ENCODE data around the gene TTI1. TPM values are rescaled to one million over a fixed set of nuclear protein-coding genes. Genes with fewer than 3 reads are reported as not detected.
"Not testable (repeated sequence)": the region's sequence is repeated elsewhere in the genome, so short reads cannot be mapped to it uniquely, and the experiment has no call there.

Gene TTI1
- total RNA-seq, 4 donors from 2014 or later = 9.8 to 14.8 (median 12.5) TPM

GRCh38 chr20:38011696-38012095 is 21.6 kb downstream of the TTI1 start:
- no peaks in the 10 kb centered on the region for H3K4me1 ChIP-seq
- TF ChIP-seq CTCF (IDR thresholded peaks at IDR 0.05) (no peak), POLR2A (IDR thresholded peaks at IDR 0.05) (no peak), EP300 (IDR thresholded peaks at IDR 0.05) (no peak), POLR2AphosphoS5 (IDR thresholded peaks at IDR 0.05) (no peak)
- ATAC-seq = no peak
- no peak overlapping the region for H3K4me3 ChIP-seq
- H3K27ac ChIP-seq = no peak overlapping the region
- no peaks in the 10 kb centered on the region for H3K27me3 ChIP-seq
- 89 to 98% methylated on average over 5 of the region's 5 CpGs for WGBS, 2 donors (ENCODE audit: low coverage in 1 of 2)
- no peaks in the 10 kb centered on the region for H3K9me3 ChIP-seq
- H3K36me3 ChIP-seq = peaks cover 0 to 69% of the 10 kb centered on the region in 2 donors

DNA sequence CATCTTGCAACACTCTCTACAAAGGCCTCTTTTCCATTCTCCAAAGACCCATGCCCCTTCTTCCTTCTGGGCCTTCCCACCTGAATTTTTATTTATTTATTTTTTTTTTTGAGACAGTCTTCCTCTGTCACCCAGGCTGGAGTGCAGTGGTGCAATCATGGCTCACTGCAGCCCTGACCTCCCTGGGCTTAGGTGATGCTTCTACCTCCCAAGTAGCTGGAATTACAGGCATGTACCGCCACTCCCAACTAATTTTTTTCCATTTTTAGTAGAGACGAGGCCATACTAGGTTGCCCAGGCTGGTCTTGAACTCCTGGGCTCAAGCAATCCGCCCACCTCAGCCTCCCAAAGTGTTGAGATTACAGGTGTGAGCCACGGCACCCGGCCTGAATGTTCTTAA is 23.8 kb downstream of the TTI1 start:
- not testable (repeated sequence) for ATAC-seq, H3K27ac ChIP-seq, H3K9me3 ChIP-seq, H3K4me1 ChIP-seq, H3K27me3 ChIP-seq, H3K4me3 ChIP-seq
- 94% methylated on average over 4 of the region's 5 CpGs; no CpG with 5 or more reads in 1 of the 2 donors for WGBS, 2 donors (ENCODE audit: low coverage in 1 of 2)
- H3K36me3 ChIP-seq = peaks cover 0 to 68% of the 10 kb centered on the region in 2 donors

DNA sequence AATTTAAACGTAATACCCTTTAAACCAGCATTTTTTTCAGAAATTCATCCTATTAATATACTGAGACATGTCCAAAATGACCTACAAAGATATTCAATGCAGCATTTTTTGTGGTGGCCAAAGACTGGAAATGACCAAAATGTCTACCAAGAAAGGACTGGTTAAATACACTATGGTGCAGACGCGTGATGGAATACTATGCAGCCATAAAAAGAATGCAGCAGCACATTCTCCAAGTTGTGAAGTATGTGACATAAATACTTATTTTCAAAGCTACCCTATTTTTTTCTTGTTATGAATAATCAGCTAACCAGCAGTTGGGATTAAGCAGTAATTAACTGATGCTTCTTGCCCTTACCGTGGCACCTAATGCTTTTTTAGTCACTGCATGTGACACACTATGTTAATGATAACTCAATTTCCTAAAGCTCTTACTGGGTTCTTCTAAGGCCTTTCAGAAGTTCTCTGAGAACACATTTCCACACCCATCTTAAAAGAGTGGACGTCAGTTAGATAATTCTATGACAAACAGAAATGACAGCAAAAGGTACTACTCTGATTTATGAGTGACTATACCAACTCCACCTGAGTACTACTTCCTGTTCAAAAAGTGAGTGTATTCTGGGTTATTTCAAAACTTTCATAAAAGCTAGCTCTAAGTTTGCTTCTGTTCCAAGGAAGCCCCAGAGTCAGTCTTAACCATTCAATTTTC is 24.9 kb downstream of the TTI1 start:
- peaks cover 0 to 68% of the 10 kb centered on the region in 2 donors for H3K36me3 ChIP-seq
- no peak for ATAC-seq
- H3K9me3 ChIP-seq = no peaks in the 10 kb centered on the region
- H3K4me1 ChIP-seq = no peaks in the 10 kb centered on the region
- H3K27me3 ChIP-seq = no peaks in the 10 kb centered on the region
- no peak for TF ChIP-seq POLR2AphosphoS5 (IDR thresholded peaks at IDR 0.05)
- TF ChIP-seq EP300 (IDR thresholded peaks at IDR 0.05) = no peak
- TF ChIP-seq POLR2A (IDR thresholded peaks at IDR 0.05) = no peak
- TF ChIP-seq CTCF (IDR thresholded peaks at IDR 0.05) = no peak
- 87 to 97% methylated on average over 4 to 5 of the region's 5 CpGs for WGBS, 2 donors (ENCODE audit: low coverage in 1 of 2)
- no peak overlapping the region for H3K27ac ChIP-seq
- H3K4me3 ChIP-seq = no peak overlapping the region

GRCh38 chr20:38007526-38007925 is 25.7 kb downstream of the TTI1 start:
- no peak for ATAC-seq
- Histone ChIP-seq H3K9me3 (no peaks in the 10 kb centered on the region), H3K4me1 (no peaks in the 10 kb centered on the region), H3K4me3 (no peak overlapping the region), H3K27ac (no peak overlapping the region), H3K27me3 (no peaks in the 10 kb centered on the region), H3K36me3 (peaks cover 0 to 68% of the 10 kb centered on the region in 2 donors)
- TF ChIP-seq EP300 (IDR thresholded peaks at IDR 0.05) = no peak
- 100% methylated on average over 1 of the region's 1 CpG; no CpG with 5 or more reads in 1 of the 2 donors for WGBS, 2 donors (ENCODE audit: low coverage in 1 of 2)

DNA sequence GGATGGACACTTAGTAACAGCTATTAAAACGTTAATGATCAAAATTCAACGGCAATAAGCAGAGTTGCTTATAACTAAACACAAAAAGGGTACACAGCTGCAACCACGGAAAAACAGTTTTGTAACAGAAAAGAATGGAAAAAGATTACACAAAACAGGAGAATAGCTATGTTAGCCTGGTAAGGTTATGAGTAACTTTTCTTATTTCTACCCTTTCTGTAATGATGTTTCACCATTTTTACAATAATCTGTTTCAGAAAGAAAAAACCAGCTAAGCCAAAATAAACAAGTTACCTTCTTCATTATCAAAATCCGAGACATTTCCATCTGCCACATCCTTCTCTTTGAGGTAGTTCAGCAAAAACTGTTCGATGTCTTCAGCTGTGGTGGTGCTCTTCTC is 27.4 kb downstream of the TTI1 start:
- no peaks in the 10 kb centered on the region for H3K4me1 ChIP-seq
- no peaks in the 10 kb centered on the region for H3K9me3 ChIP-seq
- peaks cover 0 to 68% of the 10 kb centered on the region in 2 donors for H3K36me3 ChIP-seq
- H3K27ac ChIP-seq = no peak overlapping the region
- TF ChIP-seq POLR2AphosphoS5 (IDR thresholded peaks at IDR 0.05) (no peak), CTCF (IDR thresholded peaks at IDR 0.05) (no peak), EP300 (IDR thresholded peaks at IDR 0.05) (no peak), POLR2A (IDR thresholded peaks at IDR 0.05) (no peak)
- no peaks in the 10 kb centered on the region for H3K27me3 ChIP-seq
- 83 to 87% methylated on average over 5 of the region's 5 CpGs for WGBS, 2 donors (ENCODE audit: low coverage in 1 of 2)
- H3K4me3 ChIP-seq = no peak overlapping the region
- ATAC-seq = no peak

DNA sequence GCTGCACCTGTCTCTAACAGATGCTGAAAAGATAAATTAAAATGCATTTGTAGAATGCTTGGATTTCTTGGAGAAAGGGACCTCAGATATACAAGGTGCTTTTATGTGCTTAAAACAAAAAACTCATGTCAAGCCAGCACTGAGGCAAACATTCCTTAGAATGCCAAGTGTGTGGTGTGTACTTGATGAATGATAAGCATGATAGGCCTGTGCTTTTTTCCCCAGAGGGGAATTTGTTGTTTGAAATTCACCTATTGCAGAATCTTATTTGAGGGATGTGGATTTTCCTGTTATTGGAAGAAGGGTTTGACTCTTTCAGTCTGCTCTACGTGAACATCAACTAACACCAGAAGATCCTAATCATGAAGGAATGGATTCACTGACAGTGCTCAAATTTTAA is 28.8 kb downstream of the TTI1 start:
- H3K27me3 ChIP-seq = no peaks in the 10 kb centered on the region
- no peak overlapping the region for H3K27ac ChIP-seq
- TF ChIP-seq POLR2A (IDR thresholded peaks at IDR 0.05) (no peak), POLR2AphosphoS5 (IDR thresholded peaks at IDR 0.05) (no peak), CTCF (IDR thresholded peaks at IDR 0.05) (no peak), EP300 (IDR thresholded peaks at IDR 0.05) (no peak)
- ATAC-seq = no peak
- H3K4me3 ChIP-seq = no peak overlapping the region
- WGBS, 2 donors (ENCODE audit: low coverage in 1 of 2) = 100% methylated on average over 1 of the region's 1 CpG
- H3K9me3 ChIP-seq = no peaks in the 10 kb centered on the region
- no peaks in the 10 kb centered on the region for H3K4me1 ChIP-seq
- peaks cover 0 to 74% of the 10 kb centered on the region in 2 donors for H3K36me3 ChIP-seq

All from gastroesophageal sphincter (tissue), 4 donors.